Naive thymus-derived CD4-positive, alpha-beta T cell (primary cell): Measurements from ENCODE around the gene WDR7. TPM values are rescaled to one million over a fixed set of nuclear protein-coding genes. Genes with fewer than 3 reads are reported as not detected.

ENCODE experiments used
- ATAC-seq: fragments of 150-1000 bp; cut with Tn5 transposase; 2 replicates; pipeline ENCODE4 v1.10.0; 2021; ENCODE audit warnings: mild to moderate bottlenecking, moderate library complexity
- CTCF ChIA-PET: fragments of 350-600 bp; sonication (Branson Sonifier 250); formaldehyde crosslinking; loops from one replicate; lab custom pipeline; 2021; ENCODE audit warnings: antibody characterized with exemption; lab: Charles Lee
- POLR2A ChIA-PET: fragments of 350-600 bp; sonication (Branson Sonifier 250); formaldehyde crosslinking; loops from one replicate; lab custom pipeline; 2021; ENCODE audit warnings: antibody characterized with exemption, inconsistent platforms; lab: Charles Lee
- DNase-seq, 9 donors: peaks; one replicate each; pipeline versions ENCODE4 v3.0.0 to v3.0.0-alpha.2; 2020 to 2022; ENCODE audit warnings: mixed read lengths in 1 of 9
- H3K27ac ChIP-seq: one replicate; pipeline ENCODE4 v1.7.0; 2013; ENCODE audit warnings: mild to moderate bottlenecking, low read depth, low read length, moderate library complexity
- H3K27me3 ChIP-seq, 2 donors: one replicate each; pipeline ENCODE4 v1.7.0; 2013; ENCODE audit warnings: low read length in 2 of 2, mild to moderate bottlenecking in 2 of 2, moderate library complexity in 2 of 2; ENCODE audit not compliant: control insufficient read depth in 2 of 2, insufficient read depth in 2 of 2
- H3K36me3 ChIP-seq, 3 experiments: 1 replicate in 2 of 3; 2 replicates in 1 of 3; pipeline ENCODE4 v1.7.0; 2013; ENCODE audit warnings: low read length in 3 of 3, mild to moderate bottlenecking in 3 of 3, moderate library complexity in 1 of 3; ENCODE audit not compliant: insufficient read depth in 3 of 3, control insufficient read depth in 2 of 3
- H3K4me1 ChIP-seq, 2 donors: one replicate each; pipeline ENCODE4 v1.7.0; 2013; ENCODE audit warnings: low read length in 2 of 2, mild to moderate bottlenecking in 2 of 2, moderate library complexity in 1 of 2; ENCODE audit not compliant: control insufficient read depth in 2 of 2, insufficient read depth in 2 of 2
- H3K4me3 ChIP-seq: 2 replicates; pipeline ENCODE4 v1.7.0; 2013; ENCODE audit warnings: mild to moderate bottlenecking, low read length
- H3K9me3 ChIP-seq, 3 experiments: 1 replicate in 2 of 3; 2 replicates in 1 of 3; pipeline ENCODE4 v1.7.0; 2013; ENCODE audit warnings: low read length in 3 of 3; ENCODE audit not compliant: control insufficient read depth in 2 of 3
- H3K27ac Mint-ChIP-seq, 9 donors: one replicate each; pipeline ENCODE4 v1.8.0; 2020 to 2022; ENCODE audit warnings: mixed read lengths in 9 of 9, mild to moderate bottlenecking in 8 of 9, moderate library complexity in 5 of 9, inconsistent platforms in 2 of 9
- H3K27me3 Mint-ChIP-seq, 5 donors: one replicate each; pipeline ENCODE4 v1.8.0; 2021 to 2022; ENCODE audit warnings: mixed read lengths in 5 of 5, mild to moderate bottlenecking in 1 of 5
- H3K36me3 Mint-ChIP-seq, 5 donors: one replicate each; pipeline ENCODE4 v1.8.0; 2020 to 2022; ENCODE audit warnings: mixed read lengths in 5 of 5, mild to moderate bottlenecking in 3 of 5, inconsistent platforms in 1 of 5
- H3K4me1 Mint-ChIP-seq, 7 donors: one replicate each; pipeline ENCODE4 v1.8.0; 2020 to 2022; ENCODE audit warnings: mixed read lengths in 7 of 7, mild to moderate bottlenecking in 3 of 7, inconsistent platforms in 1 of 7
- H3K4me3 Mint-ChIP-seq, 10 donors: one replicate each; pipeline ENCODE4 v1.8.0; 2020 to 2022; ENCODE audit warnings: mild to moderate bottlenecking in 10 of 10, mixed read lengths in 10 of 10, moderate library complexity in 6 of 10, inconsistent platforms in 2 of 10
- H3K9me3 Mint-ChIP-seq, 11 donors: one replicate each; pipeline ENCODE4 v1.8.0; 2020 to 2022; ENCODE audit warnings: mixed read lengths in 11 of 11, mild to moderate bottlenecking in 4 of 11, inconsistent platforms in 1 of 11, moderate library complexity in 1 of 11
- intact Hi-C, 2 donors: fragments of 100-400 bp; cut with micrococcal nuclease; formaldehyde crosslinking; loops; one replicate each; pipeline ENCODE4 v1.15.1; 2023
- polyA plus RNA-seq, 2 donors: library from polyadenylated mRNA; unstranded; fragments of 300-500 nt; fragmentation: Illumina TruSeq; gene quantifications; one replicate each; pipeline ENCODE4 v1.2.3, GENCODE V29; 2021
- total RNA-seq, 6 experiments: library from RNA in 5 of 6; stranded (reverse) in 5 of 6; gene quantifications; 1 replicate in 5 of 6; 2 replicates in 1 of 6; pipeline ENCODE4 v1.2.3 and lab custom pipeline; 2021 to 2026

Gene WDR7
- total and polyA plus RNA-seq, 7 experiments from 2014 or later, result 28.3 to 59.8 (median 50.1) TPM

GRCh38 chr18:56955490-56955889, 304.3 kb downstream of the WDR7 start:
- no peaks in the 10 kb centered on the region for H3K27me3 ChIP-seq
- no peaks in the 10 kb centered on the region for H3K27me3 Mint-ChIP-seq
- no peaks in the 10 kb centered on the region for H3K4me1 ChIP-seq
- POLR2A ChIA-PET, result no interaction called here
- no peaks in the 10 kb centered on the region for H3K9me3 Mint-ChIP-seq
- H3K36me3 Mint-ChIP-seq, result peaks cover 4 to 60% (median 32%) of the 10 kb centered on the region in 5 donors
- intact Hi-C loops, result no loop called here
- H3K4me1 Mint-ChIP-seq, result no peaks in the 10 kb centered on the region
- DNase-seq, result no peak
- H3K36me3 ChIP-seq, result no peaks in the 10 kb centered on the region
- no peak overlapping the region for H3K27ac Mint-ChIP-seq
- no peak overlapping the region for H3K4me3 ChIP-seq
- no peak overlapping the region for H3K27ac ChIP-seq
- no peak overlapping the region for H3K4me3 Mint-ChIP-seq
- ATAC-seq, result no peak
- CTCF ChIA-PET, result no interaction called here
- H3K9me3 ChIP-seq, result no peaks in the 10 kb centered on the region

GRCh38 chr18:56959120-56959519, 308.0 kb downstream of the WDR7 start:
- H3K9me3 ChIP-seq, result no peaks in the 10 kb centered on the region
- no peaks in the 10 kb centered on the region for H3K36me3 ChIP-seq
- ChIA-PET CTCF (no interaction called here), POLR2A (no interaction called here)
- no peak for DNase-seq
- no peaks in the 10 kb centered on the region for H3K4me1 ChIP-seq
- Mint-ChIP-seq H3K4me3 (no peak overlapping the region), H3K27ac (no peak overlapping the region), H3K9me3 (no peaks in the 10 kb centered on the region), H3K36me3 (peaks cover 5 to 56% (median 39%) of the 10 kb centered on the region in 5 donors), H3K27me3 (no peaks in the 10 kb centered on the region), H3K4me1 (no peaks in the 10 kb centered on the region)
- no peak overlapping the region for H3K4me3 ChIP-seq
- H3K27me3 ChIP-seq, result no peaks in the 10 kb centered on the region
- intact Hi-C loops, result no loop called here
- H3K27ac ChIP-seq, result no peak overlapping the region
- no peak for ATAC-seq

GRCh38 chr18:56962322-56962721, 311.2 kb downstream of the WDR7 start:
- no peaks in the 10 kb centered on the region for H3K27me3 Mint-ChIP-seq
- no peaks in the 10 kb centered on the region for H3K27me3 ChIP-seq
- CTCF ChIA-PET, result no interaction called here
- H3K9me3 ChIP-seq, result no peaks in the 10 kb centered on the region
- H3K9me3 Mint-ChIP-seq, result no peaks in the 10 kb centered on the region
- no peak overlapping the region for H3K4me3 ChIP-seq
- ATAC-seq, result no peak
- peaks cover 13 to 58% (median 53%) of the 10 kb centered on the region in 5 donors for H3K36me3 Mint-ChIP-seq
- H3K36me3 ChIP-seq, result no peaks in the 10 kb centered on the region
- no peaks in the 10 kb centered on the region for H3K4me1 ChIP-seq
- intact Hi-C loops, result no loop called here
- peaks cover 0 to 1% (median 0%) of the 10 kb centered on the region in 7 donors for H3K4me1 Mint-ChIP-seq
- POLR2A ChIA-PET, result no interaction called here
- no peak overlapping the region for H3K27ac ChIP-seq
- peak overlapping the region in 1 of 9 donors; percentile 23 for H3K27ac Mint-ChIP-seq
- H3K4me3 Mint-ChIP-seq, result no peak overlapping the region
- no peak for DNase-seq

- ATAC-seq (no peak), DNase-seq (no peak)
- Histone ChIP-seq H3K27me3 (no peaks in the 10 kb centered on the region), H3K27ac (no peak overlapping the region), H3K4me3 (no peak overlapping the region), H3K4me1 (no peaks in the 10 kb centered on the region), H3K9me3 (no peaks in the 10 kb centered on the region), H3K36me3 (no peaks in the 10 kb centered on the region)
- intact Hi-C loops, result no loop called here
- no peak overlapping the region for H3K27ac Mint-ChIP-seq
- ChIA-PET CTCF (no interaction called here), POLR2A (no interaction called here)
- H3K27me3 Mint-ChIP-seq, result no peaks in the 10 kb centered on the region
- H3K9me3 Mint-ChIP-seq, result no peaks in the 10 kb centered on the region
- peaks cover 0 to 5% (median 0%) of the 10 kb centered on the region in 7 donors for H3K4me1 Mint-ChIP-seq
- peaks cover 12 to 66% (median 57%) of the 10 kb centered on the region in 5 donors for H3K36me3 Mint-ChIP-seq
- H3K4me3 Mint-ChIP-seq, result no peak overlapping the region
Measured at GRCh38 chr18:56967035-56967434, 315.9 kb downstream of the WDR7 start.

DNA sequence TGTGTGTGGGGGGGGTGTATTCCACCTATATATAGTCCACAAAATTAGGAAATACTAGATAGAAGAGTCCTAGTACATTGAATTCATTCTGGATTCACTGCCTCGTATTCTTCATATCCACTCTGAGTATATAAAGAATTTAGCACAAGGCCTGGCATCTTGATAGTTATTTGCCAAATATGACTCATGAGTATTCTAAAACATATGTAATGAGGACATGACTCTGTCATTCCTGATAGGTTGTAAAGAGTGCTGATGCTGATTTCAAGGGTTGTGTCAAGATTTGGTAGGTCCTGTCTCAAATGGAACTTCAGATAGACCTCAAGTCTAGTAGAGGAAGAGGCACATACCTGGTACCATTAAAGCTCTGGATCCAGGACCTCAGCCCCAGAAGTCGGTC, 322.3 kb downstream of the WDR7 start:
- Histone ChIP-seq H3K4me3 (no peak overlapping the region), H3K4me1 (no peaks in the 10 kb centered on the region), H3K27me3 (no peaks in the 10 kb centered on the region), H3K36me3 (no peaks in the 10 kb centered on the region), H3K27ac (no peak overlapping the region), H3K9me3 (no peaks in the 10 kb centered on the region)
- intact Hi-C loops, result no loop called here
- Mint-ChIP-seq H3K9me3 (no peaks in the 10 kb centered on the region), H3K27me3 (no peaks in the 10 kb centered on the region), H3K36me3 (peaks cover 7 to 52% (median 45%) of the 10 kb centered on the region in 5 donors), H3K4me3 (no peak overlapping the region), H3K4me1 (peaks cover 0 to 5% (median 0%) of the 10 kb centered on the region in 7 donors), H3K27ac (no peak overlapping the region)
- ChIA-PET CTCF (no interaction called here), POLR2A (no interaction called here)
- ATAC-seq (no peak), DNase-seq (no peak)

DNA sequence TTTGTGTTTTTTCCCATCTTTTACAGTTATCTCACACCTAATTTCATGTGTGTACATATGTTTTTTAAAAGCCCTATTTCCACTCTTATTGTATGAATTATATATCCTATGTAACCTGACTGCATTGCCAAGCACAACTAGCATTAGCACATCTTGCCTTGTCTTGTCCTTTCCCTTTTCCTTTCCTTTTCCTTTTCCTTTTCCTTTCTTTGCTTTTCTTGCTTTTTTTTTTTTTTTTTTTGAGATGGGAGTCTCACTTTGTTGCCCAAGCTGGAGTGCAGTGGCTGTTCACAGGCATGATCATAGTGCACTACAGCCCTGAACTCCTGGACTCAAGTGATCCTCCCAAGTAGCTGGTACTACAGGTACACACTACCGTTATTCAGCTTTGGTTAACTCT, 323.0 kb downstream of the WDR7 start:
- Mint-ChIP-seq H3K4me1 (peaks cover 0 to 5% (median 0%) of the 10 kb centered on the region in 7 donors), H3K36me3 (peaks cover 7 to 48% (median 41%) of the 10 kb centered on the region in 5 donors), H3K27me3 (no peaks in the 10 kb centered on the region), H3K4me3 (no peak overlapping the region), H3K27ac (no peak overlapping the region), H3K9me3 (no peaks in the 10 kb centered on the region)
- Histone ChIP-seq H3K4me1 (no peaks in the 10 kb centered on the region), H3K27me3 (no peaks in the 10 kb centered on the region), H3K36me3 (no peaks in the 10 kb centered on the region), H3K9me3 (no peaks in the 10 kb centered on the region), H3K27ac (no peak overlapping the region), H3K4me3 (no peak overlapping the region)
- DNase-seq (no peak), ATAC-seq (no peak)
- ChIA-PET POLR2A (no interaction called here), CTCF (no interaction called here)
- intact Hi-C loops, result no loop called here

GRCh38 chr18:56975276-56975675, 324.1 kb downstream of the WDR7 start:
- CTCF ChIA-PET, result no interaction called here
- POLR2A ChIA-PET, result no interaction called here
- H3K4me3 Mint-ChIP-seq, result no peak overlapping the region
- no peak overlapping the region for H3K27ac ChIP-seq
- peaks cover 0 to 5% (median 0%) of the 10 kb centered on the region in 7 donors for H3K4me1 Mint-ChIP-seq
- intact Hi-C loops, result no loop called here
- H3K4me3 ChIP-seq, result no peak overlapping the region
- no peak for DNase-seq
- H3K27ac Mint-ChIP-seq, result peak overlapping the region in 1 of 9 donors; percentile 8
- no peaks in the 10 kb centered on the region for H3K9me3 ChIP-seq
- H3K36me3 Mint-ChIP-seq, result peaks cover 7 to 43% (median 34%) of the 10 kb centered on the region in 5 donors
- no peak for ATAC-seq
- H3K27me3 ChIP-seq, result no peaks in the 10 kb centered on the region
- no peaks in the 10 kb centered on the region for H3K4me1 ChIP-seq
- H3K27me3 Mint-ChIP-seq, result no peaks in the 10 kb centered on the region
- H3K9me3 Mint-ChIP-seq, result no peaks in the 10 kb centered on the region
- no peaks in the 10 kb centered on the region for H3K36me3 ChIP-seq
